ENCODE data around the gene LYST.
"Not testable (repeated sequence)": the region's sequence is repeated elsewhere in the genome, so short reads cannot be mapped to it uniquely, and the experiment has no call there.

The LYST gene

GRCh38 chr1:235860829-235861228 is 5.9 kb downstream of the LYST start:
- DNase-seq (ENCODE audit: low read depth): no peak

GRCh38 chr1:235859789-235860188 is 6.9 kb downstream of the LYST start:
- no peak for DNase-seq (ENCODE audit: low read depth)

GRCh38 chr1:235858766-235859165 is 7.9 kb downstream of the LYST start:
- DNase-seq (ENCODE audit: low read depth): no peak

GRCh38 chr1:235857756-235858155 is 8.9 kb downstream of the LYST start:
- no peak for DNase-seq (ENCODE audit: low read depth)

GRCh38 chr1:235855811-235856429 is 10.8 kb downstream of the LYST start:
- DNase-seq (ENCODE audit: low read depth): no peak

GRCh38 chr1:235854347-235854746 is 12.4 kb downstream of the LYST start:
- DNase-seq (ENCODE audit: low read depth): no peak

- DNase-seq (ENCODE audit: low read depth): no peak
Observed at GRCh38 chr1:235853653-235854052, 13.1 kb downstream of the LYST start.

GRCh38 chr1:235852887-235853286 is 13.8 kb downstream of the LYST start:
- DNase-seq (ENCODE audit: low read depth): no peak

- DNase-seq (ENCODE audit: low read depth): no peak
Observed at GRCh38 chr1:235851939-235852338, 14.8 kb downstream of the LYST start.

- not testable (repeated sequence) for DNase-seq (ENCODE audit: low read depth)
Observed at GRCh38 chr1:235848251-235848650, 18.5 kb downstream of the LYST start.

GRCh38 chr1:235845656-235846107 is 21.0 kb downstream of the LYST start:
- DNase-seq (ENCODE audit: low read depth): not testable (repeated sequence)

GRCh38 chr1:235844776-235845175 is 21.9 kb downstream of the LYST start:
- DNase-seq (ENCODE audit: low read depth): no peak

GRCh38 chr1:235843461-235843961 is 23.2 kb downstream of the LYST start:
- DNase-seq (ENCODE audit: low read depth): no peak

GRCh38 chr1:235841938-235842545 is 24.7 kb downstream of the LYST start:
- no peak for DNase-seq (ENCODE audit: low read depth)

- no peak for DNase-seq (ENCODE audit: low read depth)
Observed at GRCh38 chr1:235838021-235838420, 28.7 kb downstream of the LYST start.

- DNase-seq (ENCODE audit: low read depth): no peak
Observed at GRCh38 chr1:235835226-235835625, 31.5 kb downstream of the LYST start.

GRCh38 chr1:235834620-235835019 is 32.1 kb downstream of the LYST start:
- DNase-seq (ENCODE audit: low read depth): no peak

- DNase-seq (ENCODE audit: low read depth): no peak
Observed at GRCh38 chr1:235832011-235832410, 34.7 kb downstream of the LYST start.

- no peak for DNase-seq (ENCODE audit: low read depth)
Observed at GRCh38 chr1:235831148-235831547, 35.6 kb downstream of the LYST start.

- no peak for DNase-seq (ENCODE audit: low read depth)
Observed at GRCh38 chr1:235826102-235826854, 40.4 kb downstream of the LYST start.

- no peak for DNase-seq (ENCODE audit: low read depth)
Observed at GRCh38 chr1:235825229-235825628, 41.5 kb downstream of the LYST start.

GRCh38 chr1:235823684-235824083 is 43.0 kb downstream of the LYST start:
- DNase-seq (ENCODE audit: low read depth): no peak

GRCh38 chr1:235822685-235823084 is 44.0 kb downstream of the LYST start:
- DNase-seq (ENCODE audit: low read depth): no peak
